Loucy (cell line): ENCODE results near the gene NHLRC4.

Experiments used
- H2AFZ ChIP-seq: fragments of 200-600 bp; sonication (generic); 2 replicates; pipeline ENCODE4 v1.6.0; 2016; ENCODE audit warnings: antibody characterized with exemption, mild to moderate bottlenecking, low read length, moderate library complexity
- H3F3A ChIP-seq: fragments of 200-600 bp; 2 replicates; pipeline ENCODE4 v1.6.0; 2016; ENCODE audit warnings: antibody characterized with exemption, low read depth, mild to moderate bottlenecking
- H3K27me3 ChIP-seq: fragments of 200-600 bp; sonication (generic); 2 replicates; pipeline ENCODE4 v1.6.1; 2014; ENCODE audit warnings: low read length, mild to moderate bottlenecking; ENCODE audit not compliant: insufficient read depth, poor library complexity, severe bottlenecking
- H3K36me3 ChIP-seq: fragments of 200-600 bp; sonication (generic); 2 replicates; pipeline ENCODE4 v1.6.1; 2016; ENCODE audit warnings: low read length; ENCODE audit not compliant: insufficient read depth
- H3K4me1 ChIP-seq: fragments of 200-600 bp; sonication (generic); 2 replicates; pipeline ENCODE4 v1.5.1; 2014; ENCODE audit warnings: low read length, mild to moderate bottlenecking; ENCODE audit not compliant: insufficient read depth, poor library complexity, severe bottlenecking
- H3K4me2 ChIP-seq: fragments of 200-600 bp; sonication (generic); 2 replicates; pipeline ENCODE4 v1.6.0; 2014; ENCODE audit warnings: antibody characterized with exemption, low read length, low read depth, mild to moderate bottlenecking; ENCODE audit not compliant: poor library complexity, severe bottlenecking
- H3K4me3 ChIP-seq: fragments of 200-600 bp; sonication (generic); 2 replicates; pipeline ENCODE4 v1.5.1; 2014; ENCODE audit warnings: low read length, mild to moderate bottlenecking, mixed read lengths; ENCODE audit not compliant: poor library complexity, severe bottlenecking
- H3K79me2 ChIP-seq: fragments of 200-600 bp; sonication (generic); 2 replicates; pipeline ENCODE4 v1.6.1; 2014; ENCODE audit warnings: low read length; ENCODE audit not compliant: insufficient read depth
- H3K9ac ChIP-seq: fragments of 200-600 bp; sonication (generic); 2 replicates; pipeline ENCODE4 v1.6.0; 2014; ENCODE audit warnings: mild to moderate bottlenecking, low read depth, low read length, moderate library complexity; ENCODE audit not compliant: poor library complexity, severe bottlenecking
- H3K9me2 ChIP-seq: fragments of 200-600 bp; sonication (generic); replicated peaks from 2 replicates; pipeline ENCODE4 v1.6.1; 2016; ENCODE audit warnings: low read depth, low read length, mixed read lengths
- H3K9me3 ChIP-seq: fragments of 200-600 bp; sonication (generic); 2 replicates; pipeline ENCODE4 v1.6.1; 2014; ENCODE audit warnings: mild to moderate bottlenecking, antibody characterized with exemption, low read length, low read depth; ENCODE audit not compliant: insufficient read depth
- H4K20me1 ChIP-seq: fragments of 200-600 bp; sonication (generic); 2 replicates; pipeline ENCODE4 v1.6.0; 2014; ENCODE audit warnings: antibody characterized with exemption, low read length, mild to moderate bottlenecking; ENCODE audit not compliant: insufficient read depth, poor library complexity, severe bottlenecking
- EZH2phosphoT487 ChIP-seq: fragments of 200-600 bp; IDR thresholded peaks from 2 replicates; pipeline ENCODE4 v1.6.1; 2018; ENCODE audit warnings: antibody characterized with exemption, mild to moderate bottlenecking, moderate library complexity, borderline replicate concordance
- TF ChIP-seq, protein P1 (sequence below): fragments of 200-600 bp; sonication (generic); conservative IDR thresholded peaks from 2 replicates; pipeline ENCODE4 v1.5.1; 2014; ENCODE audit warnings: mild to moderate bottlenecking, antibody characterized with exemption, low read length

The NHLRC4 gene

DNA sequence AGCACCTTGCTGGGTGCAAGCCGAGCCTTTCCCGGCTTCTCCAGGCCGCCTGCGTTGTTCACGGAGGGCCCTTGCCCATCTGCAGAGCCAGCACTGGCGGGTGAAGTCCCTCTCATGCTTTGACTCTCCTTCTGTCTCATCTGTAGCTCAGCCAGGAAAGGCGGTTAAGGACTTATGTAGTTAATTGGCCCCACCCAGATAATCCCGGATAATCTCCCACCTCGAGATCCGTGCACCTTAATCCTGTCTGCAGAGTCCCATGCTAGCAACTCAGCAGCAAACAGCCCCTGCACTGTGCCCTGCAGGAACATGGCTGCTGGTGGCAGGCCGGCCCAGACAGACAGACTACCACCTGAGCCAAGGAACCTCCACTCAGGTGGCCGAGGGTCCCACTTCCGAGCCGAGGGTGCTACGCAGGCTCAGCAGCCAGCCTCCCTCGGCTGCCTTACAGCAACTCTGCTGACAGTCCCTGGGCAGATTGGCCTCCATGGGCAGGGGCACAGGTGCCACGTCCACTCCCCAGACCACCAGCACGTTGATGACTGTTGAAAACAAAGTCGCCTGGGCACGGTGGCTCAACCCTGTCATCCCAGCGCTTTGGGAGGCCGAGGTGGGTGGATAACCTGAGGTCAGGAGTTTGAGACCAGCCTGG is 40.0 kb downstream of the NHLRC4 start:
- Histone ChIP-seq H3F3A (no peaks in the 10 kb centered on the region), H2AFZ (no peak overlapping the region), H3K4me2 (no peak overlapping the region), H3K36me3 (no peaks in the 10 kb centered on the region), H3K9ac (no peak overlapping the region), H3K79me2 (0 out of 2 replicates have a peak, but pooled peaks cover 2% of the 10 kb centered on the region), H4K20me1 (no peaks in the 10 kb centered on the region), H3K9me2 (no peaks in the 10 kb centered on the region), H3K4me3 (no peak overlapping the region), H3K4me1 (no peaks in the 10 kb centered on the region), H3K27me3 (no peaks in the 10 kb centered on the region), H3K9me3 (no peaks in the 10 kb centered on the region)
- TF ChIP-seq EZH2phosphoT487 = no peak
- TF ChIP-seq, protein P1, sequence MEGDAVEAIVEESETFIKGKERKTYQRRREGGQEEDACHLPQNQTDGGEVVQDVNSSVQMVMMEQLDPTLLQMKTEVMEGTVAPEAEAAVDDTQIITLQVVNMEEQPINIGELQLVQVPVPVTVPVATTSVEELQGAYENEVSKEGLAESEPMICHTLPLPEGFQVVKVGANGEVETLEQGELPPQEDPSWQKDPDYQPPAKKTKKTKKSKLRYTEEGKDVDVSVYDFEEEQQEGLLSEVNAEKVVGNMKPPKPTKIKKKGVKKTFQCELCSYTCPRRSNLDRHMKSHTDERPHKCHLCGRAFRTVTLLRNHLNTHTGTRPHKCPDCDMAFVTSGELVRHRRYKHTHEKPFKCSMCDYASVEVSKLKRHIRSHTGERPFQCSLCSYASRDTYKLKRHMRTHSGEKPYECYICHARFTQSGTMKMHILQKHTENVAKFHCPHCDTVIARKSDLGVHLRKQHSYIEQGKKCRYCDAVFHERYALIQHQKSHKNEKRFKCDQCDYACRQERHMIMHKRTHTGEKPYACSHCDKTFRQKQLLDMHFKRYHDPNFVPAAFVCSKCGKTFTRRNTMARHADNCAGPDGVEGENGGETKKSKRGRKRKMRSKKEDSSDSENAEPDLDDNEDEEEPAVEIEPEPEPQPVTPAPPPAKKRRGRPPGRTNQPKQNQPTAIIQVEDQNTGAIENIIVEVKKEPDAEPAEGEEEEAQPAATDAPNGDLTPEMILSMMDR = no peak

DNA sequence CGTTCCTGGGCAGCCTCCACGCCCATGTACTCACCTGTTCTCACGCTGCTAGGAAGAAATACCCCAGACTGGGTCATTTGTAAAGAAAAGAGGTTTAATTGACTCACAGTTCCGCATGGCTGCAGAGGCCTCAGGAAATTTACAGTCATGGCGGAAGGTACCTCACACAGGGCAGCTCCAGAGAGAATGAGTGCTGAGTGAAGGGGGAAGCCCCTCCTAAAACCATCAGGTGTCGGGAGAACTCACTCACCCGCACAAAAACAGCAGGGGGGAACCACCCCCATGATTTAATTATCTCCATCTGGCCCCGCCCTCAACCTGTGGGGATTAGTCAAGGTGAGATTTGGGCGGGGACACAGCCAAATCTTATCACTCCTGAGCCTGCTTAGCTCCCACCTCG is 41.2 kb downstream of the NHLRC4 start:
- Histone ChIP-seq H4K20me1 (no peaks in the 10 kb centered on the region), H3K9me3 (no peaks in the 10 kb centered on the region)

DNA sequence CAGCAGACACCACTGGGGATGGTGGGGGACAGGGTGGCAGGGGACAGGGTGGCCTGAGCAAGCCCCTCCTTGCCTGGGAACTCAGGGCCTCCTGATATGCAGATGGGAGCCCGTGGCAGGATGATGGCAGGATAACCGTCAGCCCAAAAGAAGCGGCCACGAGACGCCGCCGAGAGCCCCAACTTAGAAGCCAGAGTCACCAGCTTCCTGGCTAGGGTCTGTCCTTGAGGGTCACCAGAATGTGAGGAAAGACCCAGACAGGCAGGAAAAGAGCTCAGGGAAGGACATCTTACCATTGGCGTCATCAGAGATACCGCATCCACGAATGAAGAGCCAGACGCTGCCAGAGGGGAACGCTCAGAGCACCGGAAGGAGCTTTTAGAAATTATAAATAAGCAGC is 42.5 kb downstream of the NHLRC4 start:
- TF ChIP-seq EZH2phosphoT487 = no peak
- TF ChIP-seq, protein P1 = no peak
- Histone ChIP-seq H3K4me1 (no peaks in the 10 kb centered on the region), H2AFZ (no peak overlapping the region), H3K79me2 (0 out of 2 replicates have a peak, but pooled peaks cover 2% of the 10 kb centered on the region), H3K4me2 (no peak overlapping the region), H3K9me3 (no peaks in the 10 kb centered on the region), H3K27me3 (no peaks in the 10 kb centered on the region), H3K4me3 (no peak overlapping the region), H3K9me2 (no peaks in the 10 kb centered on the region), H3K36me3 (no peaks in the 10 kb centered on the region), H4K20me1 (no peaks in the 10 kb centered on the region), H3K9ac (no peak overlapping the region), H3F3A (no peaks in the 10 kb centered on the region)

More for the DNA sequence above, 41.2 kb downstream of the NHLRC4 start:
- no peak overlapping the region for H2AFZ ChIP-seq
- no peaks in the 10 kb centered on the region for H3K9me2 ChIP-seq
- H3K36me3 ChIP-seq = no peaks in the 10 kb centered on the region
- no peaks in the 10 kb centered on the region for H3K4me1 ChIP-seq
- no peaks in the 10 kb centered on the region for H3F3A ChIP-seq
- no peaks in the 10 kb centered on the region for H3K27me3 ChIP-seq
- no peak overlapping the region for H3K4me3 ChIP-seq
- no peak overlapping the region for H3K4me2 ChIP-seq
- H3K79me2 ChIP-seq = 0 out of 2 replicates have a peak, but pooled peaks cover 2% of the 10 kb centered on the region
- no peak for TF ChIP-seq EZH2phosphoT487
- TF ChIP-seq, protein P1 = no peak
- H3K9ac ChIP-seq = no peak overlapping the region
